Large intestine (tissue), 3 donors: ENCODE results near the gene NUDT5. TPM values are rescaled to one million over a fixed set of nuclear protein-coding genes. Genes with fewer than 3 reads are reported as not detected.
"Not testable (repeated sequence)": the region's sequence is repeated elsewhere in the genome, so short reads cannot be mapped to it uniquely, and the experiment has no call there.

Experiments used
- DNase-seq, 2 donors: peaks; one replicate each; pipeline versions ENCODE4 v3.0.0 to v3.0.0-alpha.2; 2013
- H3K27ac ChIP-seq: one replicate; pipeline ENCODE4 v1.5.1; 2013; ENCODE audit warnings: low read length
- H3K27me3 ChIP-seq: 2 replicates; pipeline ENCODE4 v1.6.1; 2013; ENCODE audit warnings: low read length; ENCODE audit not compliant: control insufficient read depth, insufficient read depth
- H3K36me3 ChIP-seq: 2 replicates; pipeline ENCODE4 v1.6.1; 2013; ENCODE audit warnings: low read length; ENCODE audit not compliant: control insufficient read depth, insufficient read depth
- H3K4me1 ChIP-seq: one replicate; pipeline ENCODE4 v1.6.1; 2013; ENCODE audit warnings: low read length; ENCODE audit not compliant: control insufficient read depth, insufficient read depth
- H3K4me3 ChIP-seq: one replicate; pipeline ENCODE4 v1.5.1; 2013; ENCODE audit warnings: low read length
- H3K9me3 ChIP-seq: one replicate; pipeline ENCODE4 v1.6.1; 2013; ENCODE audit warnings: mild to moderate bottlenecking, low read depth, low read length, moderate library complexity; ENCODE audit not compliant: control insufficient read depth
- WGBS: methylation state at CpG from one replicate; pipeline ENCODE4 v1.1.5; 2013; ENCODE audit warnings: low lambda C conversion rate; ENCODE audit not compliant: insufficient coverage; 5-methylcytosine and 5-hydroxymethylcytosine counted together
- polyA plus RNA-seq: library from polyadenylated mRNA; unstranded; fragments of 120-200 nt; gene quantifications from one replicate; pipeline ENCODE4 v1.2.1, GENCODE V29; 2013

NUDT5 gene
- polyA plus RNA-seq, 1 donor: 45.9 TPM

- Histone ChIP-seq H3K9me3 (peaks cover 10% of the 10 kb centered on the region), H3K4me1 (no peaks in the 10 kb centered on the region), H3K36me3 (peaks cover 34% of the 10 kb centered on the region), H3K27ac (no peak overlapping the region), H3K4me3 (no peak overlapping the region), H3K27me3 (no peaks in the 10 kb centered on the region)
- no peak for DNase-seq
- WGBS: 67% methylated on average over 1 of the region's 11 CpGs
Observed at GRCh38 chr10:12228851-12229250, 33.2 kb upstream of the NUDT5 start.

- not testable (repeated sequence) for H3K4me3 ChIP-seq, H3K27me3 ChIP-seq, DNase-seq, H3K27ac ChIP-seq, H3K4me1 ChIP-seq
- Histone ChIP-seq H3K9me3 (peaks cover 10% of the 10 kb centered on the region), H3K36me3 (peaks cover 37% of the 10 kb centered on the region)
- no CpG with 5 or more reads among the region's 28 CpGs for WGBS
Observed at GRCh38 chr10:12226438-12226837, 30.7 kb upstream of the NUDT5 start.

- H3K27ac ChIP-seq: no peak overlapping the region
- no peaks in the 10 kb centered on the region for H3K27me3 ChIP-seq
- no peak for DNase-seq
- peaks cover 39% of the 10 kb centered on the region for H3K36me3 ChIP-seq
- H3K9me3 ChIP-seq: peaks cover 10% of the 10 kb centered on the region
- H3K4me3 ChIP-seq: no peak overlapping the region
- no CpG with 5 or more reads among the region's 2 CpGs for WGBS
- no peaks in the 10 kb centered on the region for H3K4me1 ChIP-seq
Observed at GRCh38 chr10:12225444-12225843, 29.8 kb upstream of the NUDT5 start.

GRCh38 chr10:12221323-12222298, 25.9 kb upstream of the NUDT5 start:
- DNase-seq: no peak
- Histone ChIP-seq H3K4me3 (no peak overlapping the region), H3K9me3 (peaks cover 6% of the 10 kb centered on the region), H3K27ac (no peak overlapping the region), H3K4me1 (no peaks in the 10 kb centered on the region), H3K27me3 (no peaks in the 10 kb centered on the region), H3K36me3 (peaks cover 49% of the 10 kb centered on the region)
- WGBS: no CpG with 5 or more reads among the region's 10 CpGs

- Histone ChIP-seq H3K9me3 (no peaks in the 10 kb centered on the region), H3K27ac (no peak overlapping the region), H3K4me3 (no peak overlapping the region), H3K27me3 (no peaks in the 10 kb centered on the region), H3K36me3 (peaks cover 43% of the 10 kb centered on the region), H3K4me1 (no peaks in the 10 kb centered on the region)
- no CpG with 5 or more reads among the region's 8 CpGs for WGBS
- no peak for DNase-seq
Observed at GRCh38 chr10:12218991-12219390, 23.3 kb upstream of the NUDT5 start.

GRCh38 chr10:12214763-12215218, 19.1 kb upstream of the NUDT5 start:
- peak in 1 of 2 donors; percentile 29 for DNase-seq
- no peaks in the 10 kb centered on the region for H3K27me3 ChIP-seq

GRCh38 chr10:12214093-12214492, 18.4 kb upstream of the NUDT5 start:
- no peak overlapping the region for H3K27ac ChIP-seq
- peaks cover 51% of the 10 kb centered on the region for H3K36me3 ChIP-seq
- H3K4me1 ChIP-seq: no peaks in the 10 kb centered on the region
- no CpG with 5 or more reads among the region's 4 CpGs for WGBS
- H3K4me3 ChIP-seq: no peak overlapping the region
- no peaks in the 10 kb centered on the region for H3K27me3 ChIP-seq
- no peaks in the 10 kb centered on the region for H3K9me3 ChIP-seq
- peak in 1 of 2 donors; percentile 33 for DNase-seq

More at GRCh38 chr10:12214763-12215218, 19.1 kb upstream of the NUDT5 start:
- no peaks in the 10 kb centered on the region for H3K4me1 ChIP-seq
- H3K36me3 ChIP-seq: peaks cover 49% of the 10 kb centered on the region
- no peak overlapping the region for H3K27ac ChIP-seq
- no peaks in the 10 kb centered on the region for H3K9me3 ChIP-seq
- no peak overlapping the region for H3K4me3 ChIP-seq
- WGBS: 60% methylated on average over 5 of the region's 6 CpGs

GRCh38 chr10:12213621-12214020, 17.9 kb upstream of the NUDT5 start:
- H3K27ac ChIP-seq: no peak overlapping the region
- H3K9me3 ChIP-seq: no peaks in the 10 kb centered on the region
- DNase-seq: no peak
- 90% methylated on average over 2 of the region's 3 CpGs for WGBS
- no peak overlapping the region for H3K4me3 ChIP-seq
- no peaks in the 10 kb centered on the region for H3K27me3 ChIP-seq
- no peaks in the 10 kb centered on the region for H3K4me1 ChIP-seq
- peaks cover 48% of the 10 kb centered on the region for H3K36me3 ChIP-seq

- Histone ChIP-seq H3K4me1 (no peaks in the 10 kb centered on the region), H3K9me3 (no peaks in the 10 kb centered on the region), H3K4me3 (no peak overlapping the region), H3K36me3 (peaks cover 51% of the 10 kb centered on the region), H3K27ac (no peak overlapping the region), H3K27me3 (no peaks in the 10 kb centered on the region)
- DNase-seq: no peak
- WGBS: no CpG with 5 or more reads among the region's 3 CpGs
Observed at GRCh38 chr10:12212454-12212853, 16.8 kb upstream of the NUDT5 start.

- no peaks in the 10 kb centered on the region for H3K27me3 ChIP-seq
- peaks cover 52% of the 10 kb centered on the region for H3K36me3 ChIP-seq
- no peaks in the 10 kb centered on the region for H3K4me1 ChIP-seq
- H3K9me3 ChIP-seq: no peaks in the 10 kb centered on the region
- no peak overlapping the region for H3K4me3 ChIP-seq
- WGBS: 100% methylated on average over 4 of the region's 5 CpGs
- H3K27ac ChIP-seq: no peak overlapping the region
- DNase-seq: no peak
Observed at GRCh38 chr10:12208460-12208859, 12.8 kb upstream of the NUDT5 start.
